Right lobe of liver (tissue), 6 donors: ENCODE data around the gene ZNF155. TPM values are rescaled to one million over a fixed set of nuclear protein-coding genes. Genes with fewer than 3 reads are reported as not detected.
A peak's percentile ranks its signal among the peaks of the same experiment; 100 is the strongest.

Experiments
- ATAC-seq, 4 donors: fragments of 200-7000 bp; cut with Tn5 transposase; one replicate each; pipeline ENCODE4 v1.9.1; 2020; ENCODE audit warnings: mild to moderate bottlenecking in 4 of 4, moderate library complexity in 4 of 4
- DNase-seq, 3 donors: peaks; one replicate each; pipeline ENCODE4 v3.0.0-alpha.2; 2020
- H3K27ac ChIP-seq, 3 donors: fragments of 200-600 bp; one replicate each; pipeline ENCODE4 v1.8.0; 2022
- H3K27me3 ChIP-seq, 2 donors: fragments of 200-600 bp; one replicate each; pipeline ENCODE4 v1.8.0; 2022
- H3K36me3 ChIP-seq, 4 donors: fragments of 200-600 bp; sonication (generic) in 1 of 4; one replicate each; pipeline versions ENCODE4 v1.5.1 to v1.8.0; 2017 to 2022; ENCODE audit warnings: control low read depth in 1 of 4
- H3K4me1 ChIP-seq, 4 donors: fragments of 200-600 bp; sonication (generic) in 1 of 4; one replicate each; pipeline versions ENCODE4 v1.5.1 to v1.8.0; 2017 to 2022; ENCODE audit warnings: control low read depth in 1 of 4
- H3K4me3 ChIP-seq, 3 donors: fragments of 200-600 bp; one replicate each; pipeline ENCODE4 v1.8.0; 2022
- H3K9me3 ChIP-seq, 4 donors: fragments of 200-600 bp; sonication (generic) in 1 of 4; one replicate each; pipeline versions ENCODE4 v1.5.1 to v1.8.0; 2017 to 2022; ENCODE audit warnings: control low read depth in 1 of 4
- POLR2A ChIP-seq: fragments of 450-650 bp; IDR thresholded peaks from one replicate; pipeline ENCODE4 v1.6.1; 2017; ENCODE audit warnings: antibody characterized with exemption, mild to moderate bottlenecking
- WGBS: methylation state at CpG from one replicate; pipeline ENCODE4 v1.1.6; 2018; ENCODE audit warnings: low coverage, low lambda C conversion rate; ENCODE audit not compliant: insufficient coverage; ENCODE audit errors: missing lambda C conversion rate; 5-methylcytosine and 5-hydroxymethylcytosine counted together
- intact Hi-C, 2 donors: fragments of 100-400 bp; cut with DNase I; formaldehyde crosslinking; loops; one replicate each; pipeline versions ENCODE4 v1.11.2 to v1.14.1; 2022
- total RNA-seq, 6 experiments: library from RNA; depleted of rRNA in 2 of 6; stranded (reverse); fragments of >200 nt in 2 of 6; fragmentation: NEBNext Ultra II Directional in 3 of 6; extraction: Animal tissue kit (Norgen Biotek cat#: 25700) in 3 of 6; gene quantifications; one replicate each; pipeline versions ENCODE4 v1.1.0 to v1.2.4, GENCODE V29; 2016 to 2023
- TF ChIP-seq, protein P1 (sequence below), 4 donors: fragments of 200-600 bp in 3 of 4; fragments of 450-650 bp in 1 of 4; IDR thresholded peaks; one replicate each; pipeline versions ENCODE4 v1.5.1 to v1.8.0; 2016 to 2022; ENCODE audit warnings: antibody characterized with exemption in 4 of 4, mild to moderate bottlenecking in 2 of 4
- donor health status: DM: no; HTN: yes; CAD: no.
- donor health status: DM: no; HTN: no; CAD: no.
- donor health status: DM: no; HTN: no; CAD: no.
- donor health status: DM: no; HTN: yes; CAD: no.
- donor health status: DM: no; HTN: yes; CAD: no.

The ZNF155 gene
- total RNA-seq, 6 experiments from 2014 or later = 1.9 to 5.8 (median 3.1) TPM

DNA sequence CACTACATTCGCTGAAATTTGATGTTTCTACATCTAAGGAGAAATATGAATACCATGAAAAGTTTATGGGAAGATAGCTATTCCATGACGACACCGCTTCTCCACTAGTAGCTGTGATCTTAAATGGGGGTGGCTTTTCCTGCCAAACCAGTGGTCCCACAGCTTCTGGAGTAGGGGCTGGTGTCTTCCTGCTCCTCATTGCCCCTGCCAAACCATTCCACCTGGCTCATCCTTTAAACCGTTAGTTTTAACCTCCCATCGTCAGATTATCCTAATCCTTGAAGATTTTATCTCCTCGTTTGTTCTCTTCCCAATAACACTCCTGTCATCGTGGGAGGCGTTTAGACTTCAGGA is 18.2 kb downstream of the ZNF155 start:
- H3K27me3 ChIP-seq = no peaks in the 10 kb centered on the region
- H3K4me1 ChIP-seq = peaks cover 0 to 8% (median 0%) of the 10 kb centered on the region in 4 donors
- peaks cover 0 to 9% (median 0%) of the 10 kb centered on the region in 4 donors for H3K9me3 ChIP-seq
- intact Hi-C loops = no loop called here
- no peak for DNase-seq
- TF ChIP-seq POLR2A = no peak
- TF ChIP-seq, protein P1, sequence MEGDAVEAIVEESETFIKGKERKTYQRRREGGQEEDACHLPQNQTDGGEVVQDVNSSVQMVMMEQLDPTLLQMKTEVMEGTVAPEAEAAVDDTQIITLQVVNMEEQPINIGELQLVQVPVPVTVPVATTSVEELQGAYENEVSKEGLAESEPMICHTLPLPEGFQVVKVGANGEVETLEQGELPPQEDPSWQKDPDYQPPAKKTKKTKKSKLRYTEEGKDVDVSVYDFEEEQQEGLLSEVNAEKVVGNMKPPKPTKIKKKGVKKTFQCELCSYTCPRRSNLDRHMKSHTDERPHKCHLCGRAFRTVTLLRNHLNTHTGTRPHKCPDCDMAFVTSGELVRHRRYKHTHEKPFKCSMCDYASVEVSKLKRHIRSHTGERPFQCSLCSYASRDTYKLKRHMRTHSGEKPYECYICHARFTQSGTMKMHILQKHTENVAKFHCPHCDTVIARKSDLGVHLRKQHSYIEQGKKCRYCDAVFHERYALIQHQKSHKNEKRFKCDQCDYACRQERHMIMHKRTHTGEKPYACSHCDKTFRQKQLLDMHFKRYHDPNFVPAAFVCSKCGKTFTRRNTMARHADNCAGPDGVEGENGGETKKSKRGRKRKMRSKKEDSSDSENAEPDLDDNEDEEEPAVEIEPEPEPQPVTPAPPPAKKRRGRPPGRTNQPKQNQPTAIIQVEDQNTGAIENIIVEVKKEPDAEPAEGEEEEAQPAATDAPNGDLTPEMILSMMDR (IDR thresholded peaks at IDR 0.05) = no peak
- WGBS = 14% methylated on average over 8 of the region's 8 CpGs
- ATAC-seq = no peak
- peaks cover 0 to 2% (median 0%) of the 10 kb centered on the region in 4 donors for H3K36me3 ChIP-seq
- H3K4me3 ChIP-seq = peak overlapping the region; percentile 68 to 86 (median 78)
- H3K27ac ChIP-seq = peak overlapping the region in 2 of 3 donors; percentile 41 to 60

DNA sequence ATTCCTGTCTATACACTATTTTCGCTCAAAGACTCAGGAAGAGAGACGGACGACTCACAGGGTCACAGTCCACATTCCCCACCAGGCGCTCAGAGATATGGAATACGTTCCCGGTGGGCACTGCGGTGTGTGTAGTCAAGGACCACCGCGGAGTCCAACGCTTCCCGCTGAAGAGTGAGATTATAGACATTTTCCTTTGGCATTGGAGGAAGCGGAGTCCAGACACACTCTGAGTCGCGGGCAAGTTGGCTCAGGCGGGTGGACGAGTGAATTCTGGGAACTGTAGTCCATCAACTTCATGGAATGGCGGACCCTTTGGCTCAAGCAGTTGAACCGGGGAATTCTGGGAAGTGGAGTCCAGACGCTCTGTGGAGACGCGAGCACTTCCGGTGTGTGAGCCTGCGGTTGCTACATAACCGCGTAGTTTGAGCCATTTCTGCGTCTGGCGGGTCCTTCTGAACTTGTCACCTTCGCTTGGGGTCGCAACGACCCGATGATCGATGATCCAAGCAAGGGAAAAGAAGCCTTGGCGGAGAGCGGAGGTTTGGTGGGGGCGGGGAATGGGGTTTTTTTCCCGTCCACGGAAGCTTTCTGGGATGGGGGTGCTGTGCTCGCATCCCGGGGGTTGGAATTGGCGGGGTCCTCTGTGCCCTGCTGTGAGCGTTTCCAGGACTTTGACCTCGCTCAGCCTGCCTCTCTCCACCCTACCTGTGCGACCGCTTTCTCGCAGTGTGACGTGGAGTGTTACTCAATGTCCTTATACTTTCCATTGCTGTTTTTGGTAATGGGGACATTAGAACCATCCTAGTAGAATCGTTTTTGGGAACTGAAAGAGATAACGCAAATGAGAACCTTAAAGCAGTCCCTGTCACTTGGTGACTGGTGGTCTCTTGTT is 18.8 kb downstream of the ZNF155 start, which contains the start of gene ZNF230:
Gene ZNF230 (plus strand): TSS at position 392 of the 895 bp plus-strand sequence. CDS start 4,122 bp downstream, outside the sequence.
- H3K27me3 ChIP-seq = no peaks in the 10 kb centered on the region
- TF ChIP-seq POLR2A = peak; percentile 29
- TF ChIP-seq, protein P1 (IDR thresholded peaks at IDR 0.05) = no peak
- peak within 1 kb of the TSS; percentile 68 to 86 (median 78) for H3K4me3 ChIP-seq
- H3K4me1 ChIP-seq = peaks cover 0 to 8% (median 0%) of the 10 kb centered on the region in 4 donors
- 0% methylated on average over 17 of the region's 48 CpGs for WGBS
- peak within 1 kb of the TSS; percentile 17 to 64 (median 60) for H3K27ac ChIP-seq
- peaks cover 0 to 7% (median 1%) of the 10 kb centered on the region in 4 donors for H3K36me3 ChIP-seq
- intact Hi-C loops = no loop called here
- peaks cover 0 to 9% (median 0%) of the 10 kb centered on the region in 4 donors for H3K9me3 ChIP-seq
- ATAC-seq (peak; percentile 99 to 100 (median 100)), DNase-seq (peak; percentile 88 to 94 (median 93))

DNA sequence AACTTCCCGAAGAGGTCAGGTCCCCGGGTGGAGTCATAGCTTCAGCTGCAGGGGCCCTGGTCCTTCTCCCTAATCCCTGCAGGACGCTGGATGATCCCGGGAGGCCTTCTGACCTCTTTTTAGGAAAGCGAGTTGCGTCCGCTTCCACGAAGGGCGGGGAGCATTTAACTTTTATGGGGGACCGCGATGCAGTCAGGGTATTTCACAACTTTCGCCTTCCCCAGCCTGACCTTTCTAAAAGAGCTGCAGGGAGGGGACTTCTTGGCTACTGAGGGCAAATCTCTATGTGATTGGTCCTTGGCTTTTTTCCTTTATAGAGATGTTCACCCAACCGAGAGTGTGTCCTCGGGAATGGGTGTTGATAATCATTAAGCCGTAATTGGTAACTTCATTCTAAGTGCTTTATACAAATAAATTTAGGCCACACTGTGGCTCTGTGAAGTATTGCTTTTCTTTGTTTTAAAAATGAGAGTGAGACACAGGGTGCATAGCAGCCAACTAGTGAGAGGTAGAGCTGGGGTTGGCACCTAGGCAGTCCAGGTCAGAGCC is 19.5 kb downstream of the ZNF155 start:
- H3K36me3 ChIP-seq = peaks cover 0 to 12% (median 5%) of the 10 kb centered on the region in 4 donors
- 3% methylated on average over 8 of the region's 15 CpGs for WGBS
- peaks cover 0 to 8% (median 0%) of the 10 kb centered on the region in 4 donors for H3K4me1 ChIP-seq
- peaks cover 0 to 12% (median 0%) of the 10 kb centered on the region in 4 donors for H3K9me3 ChIP-seq
- intact Hi-C loops = no loop called here
- ATAC-seq = peak in 3 of 4 donors; percentile 3 to 7 (median 5)
- no peak for DNase-seq
- peak overlapping the region; percentile 17 to 64 (median 60) for H3K27ac ChIP-seq
- TF ChIP-seq, protein P1 (IDR thresholded peaks at IDR 0.05) = no peak
- no peak for TF ChIP-seq POLR2A
- peak overlapping the region; percentile 68 to 86 (median 78) for H3K4me3 ChIP-seq
- H3K27me3 ChIP-seq = no peaks in the 10 kb centered on the region

DNA sequence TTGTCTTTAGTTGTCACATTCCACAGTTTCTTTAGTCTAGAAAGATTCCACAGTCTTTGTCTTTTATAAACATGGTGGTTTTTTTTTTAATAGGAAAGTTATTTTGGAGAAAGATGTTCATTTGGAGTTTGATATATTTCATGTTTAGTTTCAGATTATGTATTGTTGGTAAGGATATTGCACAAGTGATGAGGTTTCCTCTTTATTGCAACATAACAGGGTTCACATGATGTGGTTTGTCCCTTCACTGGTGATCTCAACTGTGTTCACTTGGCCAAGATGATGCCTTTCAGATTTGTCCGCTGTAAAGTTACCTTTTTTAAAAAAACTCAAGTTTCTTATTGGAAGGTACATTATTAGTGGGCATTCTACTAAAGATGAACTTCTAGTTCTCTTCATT is 22.0 kb downstream of the ZNF155 start:
- Histone ChIP-seq H3K4me1 (peaks cover 0 to 8% (median 0%) of the 10 kb centered on the region in 4 donors), H3K27me3 (no peaks in the 10 kb centered on the region), H3K4me3 (no peak overlapping the region), H3K9me3 (peaks cover 0 to 29% (median 8%) of the 10 kb centered on the region in 4 donors), H3K36me3 (peaks cover 0 to 35% (median 24%) of the 10 kb centered on the region in 4 donors), H3K27ac (no peak overlapping the region)
- no peak for ATAC-seq
- TF ChIP-seq, protein P1 (IDR thresholded peaks at IDR 0.05) = no peak
- TF ChIP-seq POLR2A = no peak
- intact Hi-C loops = no loop called here
- no peak for DNase-seq
- WGBS = 50% methylated on average over 1 of the region's 1 CpG
